ENCODE results near the gene IVD.

The IVD gene

GRCh38 chr15:40456299-40456712, 50.7 kb downstream of the IVD start:
- no peak for DNase-seq (ENCODE audit: low read depth in 2 of 3, low spot score in 2 of 3)

- no peak for DNase-seq (ENCODE audit: low read depth in 2 of 3, low spot score in 2 of 3)
Observed at GRCh38 chr15:40456738-40457137, 51.1 kb downstream of the IVD start.

DNA sequence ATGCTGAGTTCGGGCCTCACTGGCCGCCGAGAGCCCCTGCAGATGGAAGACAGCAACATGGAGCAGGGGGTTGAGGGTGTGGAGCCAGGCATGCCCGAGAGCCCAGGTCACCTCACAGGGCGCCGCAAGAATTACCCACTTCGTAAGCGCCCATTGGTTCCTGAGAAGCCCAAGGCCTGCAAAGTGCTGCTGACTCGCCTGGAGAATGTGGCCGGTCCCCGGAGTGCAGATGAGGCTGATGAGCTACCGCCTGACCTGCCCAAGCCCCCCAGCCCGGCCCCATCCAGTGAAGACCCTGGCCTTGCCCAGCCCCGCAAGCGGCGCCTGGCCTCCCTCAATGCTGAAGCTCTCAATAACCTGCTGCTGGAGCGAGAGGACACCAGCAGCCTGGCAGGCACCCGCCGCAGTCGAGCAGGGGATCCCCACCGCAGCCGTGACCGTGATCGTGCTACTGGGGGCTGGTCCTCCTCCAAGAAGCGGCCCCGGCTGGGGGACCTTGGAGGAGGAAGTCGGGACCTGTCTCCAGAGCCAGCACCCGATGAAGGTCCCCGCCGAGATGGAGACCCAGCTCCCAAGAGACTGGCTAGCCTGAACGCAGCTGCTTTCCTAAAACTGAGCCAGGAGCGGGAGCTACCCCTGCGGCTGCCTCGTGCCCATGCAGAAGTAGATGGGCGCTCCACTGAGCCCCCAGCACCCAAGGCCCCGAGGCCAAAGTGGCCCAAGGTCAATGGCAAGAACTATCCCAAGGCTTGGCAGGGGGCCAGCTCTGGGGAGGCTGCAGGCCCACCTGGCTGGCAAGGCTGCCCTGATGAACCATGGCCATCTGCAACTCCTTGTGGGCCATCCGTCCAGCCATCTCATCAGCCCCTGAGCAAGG, 53.1 kb downstream of the IVD start:
- DNase-seq (ENCODE audit: low read depth in 2 of 3, low spot score in 2 of 3), result no peak

DNA sequence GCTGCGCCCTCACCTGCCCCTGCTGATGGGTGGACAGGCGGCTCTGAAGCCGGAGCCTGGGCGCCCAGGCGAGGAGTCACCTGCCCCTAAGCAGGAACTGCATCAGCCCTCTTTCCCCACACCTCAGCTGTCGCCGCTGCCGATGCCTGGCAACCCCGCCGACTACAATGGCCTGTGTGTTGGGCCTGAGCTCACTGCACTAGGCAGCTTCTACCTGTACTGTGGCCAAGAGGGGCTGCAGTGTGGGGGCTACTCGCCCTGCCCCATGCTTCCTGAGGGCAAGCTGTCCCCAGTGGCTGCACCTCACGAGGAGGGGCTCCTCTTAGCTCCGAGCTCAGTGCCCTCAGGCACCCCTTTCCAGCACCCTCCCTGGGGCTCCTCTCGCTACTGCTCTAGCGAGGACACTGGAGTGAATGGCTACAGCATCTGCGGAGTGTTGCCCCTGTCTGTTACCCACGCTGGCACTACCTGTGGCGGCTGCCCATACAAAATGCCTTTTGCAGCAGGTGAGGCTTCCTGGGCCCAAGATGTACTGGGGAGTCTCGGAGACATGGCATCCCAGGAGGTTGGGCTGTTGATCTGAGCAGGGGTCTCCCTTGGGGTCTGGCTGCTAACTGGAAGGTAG, 53.9 kb downstream of the IVD start:
- no peak for DNase-seq (ENCODE audit: low read depth in 2 of 3, low spot score in 2 of 3)

- DNase-seq (ENCODE audit: low read depth in 2 of 3, low spot score in 2 of 3), result no peak
Observed at GRCh38 chr15:40460404-40460803, 54.8 kb downstream of the IVD start.

GRCh38 chr15:40461958-40462357, 56.4 kb downstream of the IVD start:
- DNase-seq (ENCODE audit: low read depth in 2 of 3, low spot score in 2 of 3), result no peak

DNA sequence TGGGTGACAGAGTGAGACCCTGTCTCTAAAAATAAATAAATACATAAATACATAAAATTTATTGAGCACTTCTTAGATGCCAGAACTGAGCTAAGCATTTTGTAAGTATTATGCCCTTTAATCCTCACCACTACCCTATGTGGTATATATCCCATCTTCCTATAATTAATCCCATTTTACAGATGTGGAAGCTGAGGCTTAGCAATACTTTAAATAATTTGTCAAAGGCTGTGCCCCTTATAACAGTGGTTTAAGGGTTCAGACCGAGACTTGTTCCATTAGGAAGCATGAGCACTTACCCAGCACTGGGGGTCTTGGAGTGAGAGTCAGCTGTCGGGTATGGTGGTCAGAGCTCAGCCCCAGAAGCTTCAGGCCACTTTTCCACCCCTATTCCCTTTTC, 57.7 kb downstream of the IVD start:
- no peak for DNase-seq (ENCODE audit: low read depth in 2 of 3, low spot score in 2 of 3)

- no peak for DNase-seq (ENCODE audit: low read depth in 2 of 3, low spot score in 2 of 3)
Observed at GRCh38 chr15:40463886-40464545, 58.4 kb downstream of the IVD start.

DNA sequence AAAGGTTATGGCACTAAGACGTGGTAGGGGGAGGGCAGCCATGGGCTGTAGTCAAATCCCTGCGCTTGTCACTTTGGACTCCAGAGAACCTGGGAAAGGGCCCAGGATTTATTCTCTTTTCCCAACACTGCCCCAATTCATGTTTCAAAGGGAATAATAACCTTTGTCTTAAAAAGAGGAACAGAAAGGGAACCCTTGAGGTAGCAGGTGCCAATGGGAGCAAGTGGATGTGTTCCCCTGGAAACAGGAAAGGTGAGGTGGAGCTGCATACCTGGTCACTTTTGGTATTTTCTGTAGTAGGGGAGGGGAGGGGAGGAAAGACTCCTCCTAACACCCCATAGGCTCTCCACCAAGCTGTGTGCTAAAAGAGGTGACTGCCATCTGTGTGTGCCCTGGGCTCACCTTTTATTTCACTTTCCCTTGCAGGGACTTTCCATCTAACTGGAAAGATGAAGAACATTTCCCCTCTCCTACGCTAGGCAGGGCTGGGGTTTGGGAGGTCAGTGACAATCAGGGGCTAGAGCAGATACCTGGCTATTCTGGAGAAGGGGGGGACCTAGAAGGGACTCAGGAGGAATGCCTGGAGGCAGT, 59.1 kb downstream of the IVD start:
- DNase-seq (ENCODE audit: low read depth in 2 of 3, low spot score in 2 of 3), result no peak

GRCh38 chr15:40465939-40466338, 60.3 kb downstream of the IVD start:
- no peak for DNase-seq (ENCODE audit: low read depth in 2 of 3, low spot score in 2 of 3)

GRCh38 chr15:40466426-40467260, 61.0 kb downstream of the IVD start:
- no peak for DNase-seq (ENCODE audit: low read depth in 2 of 3, low spot score in 2 of 3)

- no peak for DNase-seq (ENCODE audit: low read depth in 2 of 3, low spot score in 2 of 3)
Observed at GRCh38 chr15:40467261-40467615, 61.6 kb downstream of the IVD start.

- no peak for DNase-seq (ENCODE audit: low read depth in 2 of 3, low spot score in 2 of 3)
Observed at GRCh38 chr15:40468898-40469331, 63.3 kb downstream of the IVD start.

DNA sequence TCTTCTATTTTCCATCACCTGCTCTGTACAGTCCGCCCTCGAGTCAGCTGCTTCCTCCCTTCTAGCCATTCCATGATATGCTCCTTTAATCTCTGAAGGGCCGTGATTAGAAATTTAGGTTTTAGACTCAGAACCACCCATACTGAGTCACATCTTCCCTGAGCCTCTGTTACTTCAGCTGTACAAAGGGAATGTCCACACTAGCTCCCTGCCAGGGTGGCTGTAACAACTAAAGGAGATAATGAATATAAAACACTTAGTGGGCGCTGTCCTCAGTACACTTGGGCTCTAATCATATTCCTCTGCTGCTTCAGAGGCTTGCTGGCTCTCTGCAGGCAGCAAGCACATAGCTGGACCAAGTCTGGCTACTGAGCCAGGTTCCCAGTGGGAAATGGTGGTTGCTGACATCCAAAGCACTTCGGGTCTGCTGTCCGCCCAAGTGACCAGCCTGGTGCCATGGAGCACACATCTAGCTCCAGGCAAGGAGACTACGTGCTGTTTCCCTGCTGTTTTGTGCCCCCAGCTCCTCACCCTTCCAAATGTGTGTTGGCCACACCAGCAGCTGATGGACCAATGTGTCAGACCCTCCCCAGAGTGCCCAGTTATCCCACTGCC, 64.3 kb downstream of the IVD start:
- no peak for DNase-seq (ENCODE audit: low read depth in 2 of 3, low spot score in 2 of 3)

DNA sequence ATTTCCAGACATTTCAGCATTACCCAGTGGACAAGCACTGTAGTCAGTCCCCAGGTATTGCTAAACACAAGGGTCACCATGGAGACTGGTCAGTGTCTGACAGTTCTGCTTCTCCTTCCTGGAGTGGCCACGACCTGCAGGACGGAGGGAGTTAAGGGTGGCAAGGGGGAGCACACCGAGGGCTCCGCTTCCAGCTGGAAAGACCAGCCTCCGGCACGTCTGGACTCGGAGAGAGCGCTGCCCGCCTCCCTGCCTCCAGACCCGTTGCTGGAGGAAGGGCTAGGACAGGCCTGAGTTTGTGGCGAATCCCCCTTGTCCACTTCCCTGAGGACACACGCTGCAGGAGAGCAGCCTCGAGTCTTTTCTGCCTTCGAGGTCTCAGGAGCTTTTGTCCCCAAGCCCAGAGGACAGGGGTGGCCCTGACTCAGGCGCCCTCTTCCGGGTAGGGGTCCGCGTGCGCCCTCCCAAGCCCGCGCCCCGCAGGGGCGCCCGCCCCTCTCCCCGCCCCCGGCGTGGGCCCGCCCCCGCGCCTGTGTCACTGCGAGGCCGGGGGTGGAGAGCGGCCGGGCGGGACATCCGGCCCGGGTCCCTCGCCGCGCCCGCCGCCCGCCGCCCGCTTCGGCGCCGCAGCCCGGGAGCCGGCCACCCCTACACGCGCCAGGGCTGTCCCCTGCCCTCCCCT, 65.0 kb downstream of the IVD start, which contains the start of gene CHST14:
Gene CHST14 (plus strand): TSS at position 562 of the 682 bp plus-strand sequence. CDS start 230 bp downstream, outside the sequence.
- no peak for DNase-seq (ENCODE audit: low read depth in 2 of 3, low spot score in 2 of 3)
